NCI-H146 treated with DMSO at 0.1 percent for 48 hours (cell line): ENCODE data around the gene HTRA3.

Experiments
- DNase-seq: peaks from one replicate; lab custom pipeline; 2025; ENCODE audit not compliant: unreplicated experiment; lab: John Stamatoyannopoulos, UW

The HTRA3 gene

GRCh38 chr4:8278421-8279287 lies 9.1 kb downstream of the HTRA3 start:
- DNase-seq = no peak

GRCh38 chr4:8279321-8280157 lies 10.0 kb downstream of the HTRA3 start:
- DNase-seq = no peak

GRCh38 chr4:8280158-8280875 lies 10.8 kb downstream of the HTRA3 start:
- DNase-seq = no peak

GRCh38 chr4:8280876-8281440 lies 11.4 kb downstream of the HTRA3 start:
- no peak for DNase-seq

GRCh38 chr4:8281519-8282133 lies 12.1 kb downstream of the HTRA3 start:
- DNase-seq = no peak

GRCh38 chr4:8282134-8282641 lies 12.6 kb downstream of the HTRA3 start:
- no peak for DNase-seq

GRCh38 chr4:8282742-8283141 lies 13.2 kb downstream of the HTRA3 start:
- no peak for DNase-seq

GRCh38 chr4:8283161-8283560 lies 13.6 kb downstream of the HTRA3 start:
- no peak for DNase-seq

GRCh38 chr4:8283631-8284121 lies 14.1 kb downstream of the HTRA3 start:
- DNase-seq = no peak

GRCh38 chr4:8284391-8284790 lies 14.8 kb downstream of the HTRA3 start:
- DNase-seq = no peak

GRCh38 chr4:8285143-8285975 lies 15.8 kb downstream of the HTRA3 start:
- DNase-seq = no peak

GRCh38 chr4:8285976-8286718 lies 16.6 kb downstream of the HTRA3 start:
- DNase-seq = no peak

- no peak for DNase-seq
Measured at GRCh38 chr4:8286719-8287342, 17.3 kb downstream of the HTRA3 start.

GRCh38 chr4:8287343-8288280 lies 18.1 kb downstream of the HTRA3 start:
- no peak for DNase-seq

- no peak for DNase-seq
Measured at GRCh38 chr4:8289151-8289750, 19.7 kb downstream of the HTRA3 start.

GRCh38 chr4:8289956-8290700 lies 20.6 kb downstream of the HTRA3 start:
- no peak for DNase-seq
